ENCODE measurements around the gene APOB.

DNA sequence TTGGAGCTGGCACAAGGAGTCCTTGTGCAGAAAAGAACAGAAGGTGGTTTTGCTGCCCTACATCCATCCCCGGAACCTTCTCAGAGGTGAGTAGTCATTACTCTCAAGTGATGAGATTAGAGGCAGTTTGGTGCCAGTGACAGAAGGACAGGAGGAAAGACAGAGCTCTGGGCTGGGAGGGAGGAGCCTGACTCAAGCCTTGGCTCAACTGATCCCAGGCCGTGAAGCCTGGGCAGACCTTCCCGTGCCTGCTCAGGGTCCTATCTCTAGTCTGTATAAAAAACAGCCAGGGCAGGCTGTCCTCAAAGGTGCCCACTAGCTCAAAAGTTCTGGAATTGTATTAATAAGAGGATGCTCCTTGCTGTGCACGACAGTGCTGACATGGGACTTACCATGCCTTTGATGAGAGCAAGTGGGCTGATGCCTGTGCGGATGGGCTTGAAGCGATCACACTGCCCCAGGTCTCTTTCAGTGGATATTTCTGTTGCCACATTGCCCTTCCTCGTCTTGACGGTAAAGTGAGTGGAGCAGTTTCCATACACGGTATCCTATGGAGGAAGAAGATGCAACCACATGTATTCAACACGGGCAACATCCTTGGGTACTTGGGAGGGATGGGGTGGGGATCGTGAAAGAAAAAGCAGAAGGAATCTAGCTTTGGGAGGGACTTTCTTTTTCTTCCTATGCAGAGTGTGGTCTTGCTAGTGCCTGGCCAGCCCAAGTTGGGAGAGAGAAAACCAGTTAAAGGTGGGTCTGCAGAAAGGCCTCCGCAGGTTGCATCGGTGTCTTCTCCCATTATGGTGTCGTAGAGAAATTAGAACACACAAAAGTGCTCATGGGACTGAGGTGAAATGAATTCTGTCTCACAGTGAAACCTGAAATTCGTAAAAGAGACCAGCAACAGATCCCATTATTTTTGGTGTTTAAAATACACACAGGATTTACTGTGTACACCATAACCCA lies 6.9 kb downstream of the APOB start:
- TF ChIP-seq, protein P1, sequence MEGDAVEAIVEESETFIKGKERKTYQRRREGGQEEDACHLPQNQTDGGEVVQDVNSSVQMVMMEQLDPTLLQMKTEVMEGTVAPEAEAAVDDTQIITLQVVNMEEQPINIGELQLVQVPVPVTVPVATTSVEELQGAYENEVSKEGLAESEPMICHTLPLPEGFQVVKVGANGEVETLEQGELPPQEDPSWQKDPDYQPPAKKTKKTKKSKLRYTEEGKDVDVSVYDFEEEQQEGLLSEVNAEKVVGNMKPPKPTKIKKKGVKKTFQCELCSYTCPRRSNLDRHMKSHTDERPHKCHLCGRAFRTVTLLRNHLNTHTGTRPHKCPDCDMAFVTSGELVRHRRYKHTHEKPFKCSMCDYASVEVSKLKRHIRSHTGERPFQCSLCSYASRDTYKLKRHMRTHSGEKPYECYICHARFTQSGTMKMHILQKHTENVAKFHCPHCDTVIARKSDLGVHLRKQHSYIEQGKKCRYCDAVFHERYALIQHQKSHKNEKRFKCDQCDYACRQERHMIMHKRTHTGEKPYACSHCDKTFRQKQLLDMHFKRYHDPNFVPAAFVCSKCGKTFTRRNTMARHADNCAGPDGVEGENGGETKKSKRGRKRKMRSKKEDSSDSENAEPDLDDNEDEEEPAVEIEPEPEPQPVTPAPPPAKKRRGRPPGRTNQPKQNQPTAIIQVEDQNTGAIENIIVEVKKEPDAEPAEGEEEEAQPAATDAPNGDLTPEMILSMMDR (conservative IDR thresholded peaks at IDR 0.05; ENCODE audit: low read depth, low read length): no peak
- TF ChIP-seq EZH2 (IDR thresholded peaks at IDR 0.05; ENCODE audit: borderline replicate concordance, low read depth, low read length, poor library complexity, severe bottlenecking): no peak
